ENCODE results near the gene FOXO6.

- TF ChIP-seq PHF20 (IDR thresholded peaks at IDR 0.05; ENCODE audit: partially characterized antibody): no peak
- no peak for TF ChIP-seq SAP30 (IDR thresholded peaks at IDR 0.05; ENCODE audit: borderline replicate concordance, insufficient read depth, low read depth, low read length, poor library complexity, severe bottlenecking)
Measured at GRCh38 chr1:41371630-41372599, 10.7 kb downstream of the FOXO6 start.

Measured in K562 (cell line).